GM19455 (cell line): Measurements from ENCODE around the gene PODN.
A peak's percentile ranks its signal among the peaks of the same experiment; 100 is the strongest.

Source experiments
- ATAC-seq: cut with Tn5 transposase; IDR thresholded peaks from one replicate; pipeline ENCODE4 v1.9.1; 2021; ENCODE audit not compliant: unreplicated experiment

PODN gene, protein sequence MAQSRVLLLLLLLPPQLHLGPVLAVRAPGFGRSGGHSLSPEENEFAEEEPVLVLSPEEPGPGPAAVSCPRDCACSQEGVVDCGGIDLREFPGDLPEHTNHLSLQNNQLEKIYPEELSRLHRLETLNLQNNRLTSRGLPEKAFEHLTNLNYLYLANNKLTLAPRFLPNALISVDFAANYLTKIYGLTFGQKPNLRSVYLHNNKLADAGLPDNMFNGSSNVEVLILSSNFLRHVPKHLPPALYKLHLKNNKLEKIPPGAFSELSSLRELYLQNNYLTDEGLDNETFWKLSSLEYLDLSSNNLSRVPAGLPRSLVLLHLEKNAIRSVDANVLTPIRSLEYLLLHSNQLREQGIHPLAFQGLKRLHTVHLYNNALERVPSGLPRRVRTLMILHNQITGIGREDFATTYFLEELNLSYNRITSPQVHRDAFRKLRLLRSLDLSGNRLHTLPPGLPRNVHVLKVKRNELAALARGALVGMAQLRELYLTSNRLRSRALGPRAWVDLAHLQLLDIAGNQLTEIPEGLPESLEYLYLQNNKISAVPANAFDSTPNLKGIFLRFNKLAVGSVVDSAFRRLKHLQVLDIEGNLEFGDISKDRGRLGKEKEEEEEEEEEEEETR

DNA sequence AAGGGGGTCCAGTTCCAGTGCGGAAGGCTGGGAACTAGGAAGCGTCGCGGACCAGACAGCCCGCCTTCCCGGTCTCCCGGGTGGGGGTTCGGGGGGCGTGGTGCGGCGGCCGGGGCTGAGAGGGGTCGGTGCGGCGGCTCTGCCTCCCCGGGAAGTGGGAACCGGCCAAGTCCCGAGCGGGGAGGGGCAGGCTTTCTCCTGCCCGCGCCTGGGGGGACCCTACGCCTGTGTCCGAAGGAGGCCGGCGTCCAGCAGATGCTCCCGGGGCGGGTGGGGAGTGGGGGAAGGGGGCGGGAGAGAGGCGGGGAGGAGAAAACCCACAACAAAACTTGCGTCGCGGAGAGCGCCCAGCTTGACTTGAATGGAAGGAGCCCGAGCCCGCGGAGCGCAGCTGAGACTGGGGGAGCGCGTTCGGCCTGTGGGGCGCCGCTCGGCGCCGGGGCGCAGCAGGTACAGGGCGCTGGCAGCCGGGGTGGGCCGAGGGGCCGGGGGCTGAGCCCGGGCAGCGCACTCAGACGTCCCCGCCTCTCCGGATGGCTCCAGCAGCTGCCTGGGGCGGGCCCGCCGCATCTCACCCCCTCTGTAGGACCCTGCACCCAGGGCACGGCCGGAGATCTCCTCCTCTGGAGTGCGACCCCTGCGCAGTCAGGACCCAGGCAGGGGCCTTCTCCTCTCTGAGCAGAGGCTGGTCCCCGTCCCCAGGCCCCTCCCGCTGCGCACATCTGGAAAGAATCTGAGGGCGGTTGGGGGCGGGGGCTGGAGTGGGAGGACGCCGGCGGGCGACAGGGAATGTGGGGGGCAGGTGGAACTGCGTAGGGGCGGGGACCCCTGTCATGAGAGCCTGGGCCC is at the start of gene PODN:
TSS of gene PODN (plus strand) at position 355 of the 849 bp plus-strand sequence. CDS start 7,643 bp downstream, outside the sequence.
- no peak for ATAC-seq

DNA sequence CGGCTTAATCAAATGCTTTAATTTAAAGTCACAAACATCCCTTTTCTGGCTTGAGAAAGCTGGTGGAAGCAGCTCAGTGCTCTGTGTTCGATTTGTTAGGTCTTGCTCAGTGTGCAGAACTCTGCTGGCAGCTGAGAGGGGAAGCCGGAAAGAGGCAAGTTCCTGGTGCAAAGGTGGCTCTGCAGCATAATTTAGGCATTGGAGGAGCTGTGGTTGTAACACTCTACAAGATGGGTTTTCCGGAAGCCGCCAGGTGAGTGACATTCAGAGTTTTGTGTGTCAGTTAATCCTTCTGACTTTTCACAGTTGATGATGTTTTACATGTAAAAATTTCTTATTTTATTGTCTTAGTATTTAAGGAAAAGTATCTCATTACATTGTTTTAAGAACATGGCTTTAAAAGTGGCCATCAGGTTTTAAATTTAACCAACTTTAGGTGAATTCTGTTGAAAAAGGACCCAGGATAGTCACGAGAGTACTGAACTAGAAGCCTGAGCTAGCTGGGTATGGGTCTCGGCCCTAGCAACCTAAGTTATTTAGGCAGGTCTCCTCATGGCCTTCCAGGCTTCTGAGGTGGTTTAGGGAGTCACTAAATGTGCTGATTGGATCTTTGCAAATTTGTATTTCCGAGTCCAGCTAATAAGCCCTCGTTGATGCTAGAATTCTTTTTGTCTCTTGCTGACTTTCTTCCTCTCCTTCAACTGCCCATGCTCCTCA is 47.1 kb upstream of the PODN start:
- ATAC-seq = peak; percentile 83

DNA sequence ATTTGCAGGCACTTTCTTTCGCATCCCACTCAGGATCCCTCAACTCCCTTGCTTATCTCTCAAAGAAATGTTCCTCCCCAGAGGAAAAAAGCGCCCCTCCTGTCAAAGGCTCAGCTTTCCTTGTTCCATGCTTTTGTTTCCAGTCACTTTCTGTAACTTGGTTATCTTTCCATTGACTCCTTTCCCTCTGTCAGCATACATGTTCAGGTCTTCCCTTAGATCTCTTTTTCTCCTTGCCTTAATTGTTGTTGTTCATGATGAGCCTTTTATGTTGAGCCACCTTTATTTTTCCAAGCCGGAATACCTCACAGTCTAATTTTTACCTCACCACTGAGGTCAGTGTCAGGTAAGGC is 46.5 kb upstream of the PODN start:
- no peak for ATAC-seq

DNA sequence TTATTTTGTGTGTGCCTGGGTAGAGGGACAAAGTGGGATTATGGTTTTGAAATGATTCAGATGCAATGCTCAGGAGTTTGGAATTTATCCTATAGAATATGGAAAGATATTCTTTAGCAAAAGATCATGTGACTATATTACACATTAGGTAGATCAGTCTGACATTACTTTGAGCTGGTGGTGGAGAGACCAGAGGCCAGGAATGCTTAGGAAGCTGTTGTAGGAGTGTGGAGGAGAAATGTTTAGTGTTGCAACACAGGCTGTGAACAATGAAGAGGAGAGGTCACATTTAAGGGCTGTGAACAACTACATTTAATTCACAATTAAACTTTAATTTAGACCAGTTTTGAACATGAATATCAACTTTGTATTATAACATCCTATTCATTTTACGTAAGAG is 45.3 kb upstream of the PODN start:
- ATAC-seq = no peak

DNA sequence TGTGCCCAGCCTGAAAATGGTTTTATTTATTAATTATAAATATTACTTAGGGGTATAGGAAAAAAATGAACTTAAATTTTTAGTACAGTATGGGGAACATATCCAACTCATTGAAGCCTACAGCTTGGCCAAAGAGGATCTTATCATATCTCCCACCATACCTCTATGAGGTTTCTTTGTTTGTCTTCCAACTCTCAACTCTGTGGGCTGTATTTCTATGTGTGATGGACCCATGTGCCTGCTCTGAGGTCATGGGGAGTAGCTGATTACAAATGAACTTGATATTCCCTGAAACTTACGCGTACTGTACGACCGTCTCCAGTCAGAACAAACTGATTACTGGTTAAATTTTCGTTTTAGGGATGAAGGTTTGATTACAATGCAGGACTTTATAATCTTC is 41.4 kb upstream of the PODN start:
- no peak for ATAC-seq

DNA sequence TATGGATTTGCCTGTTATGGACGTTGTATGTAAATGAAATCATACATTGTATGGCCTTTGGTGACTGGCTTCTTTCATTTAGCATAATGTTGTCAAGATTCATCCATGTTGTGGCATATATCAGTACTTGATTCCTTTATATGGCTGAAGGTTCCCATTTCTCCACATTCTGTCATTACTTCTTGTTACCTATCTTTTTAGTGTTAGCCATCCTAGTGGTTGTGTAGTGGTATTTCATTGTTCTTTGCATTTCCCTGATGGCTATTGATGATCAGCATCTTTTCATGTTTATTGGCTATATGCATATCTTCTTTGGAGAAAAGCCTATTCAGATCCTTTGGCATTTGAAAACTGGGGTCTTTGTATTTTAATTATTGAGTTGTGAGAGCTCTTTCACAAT is 39.8 kb upstream of the PODN start:
- ATAC-seq = no peak

DNA sequence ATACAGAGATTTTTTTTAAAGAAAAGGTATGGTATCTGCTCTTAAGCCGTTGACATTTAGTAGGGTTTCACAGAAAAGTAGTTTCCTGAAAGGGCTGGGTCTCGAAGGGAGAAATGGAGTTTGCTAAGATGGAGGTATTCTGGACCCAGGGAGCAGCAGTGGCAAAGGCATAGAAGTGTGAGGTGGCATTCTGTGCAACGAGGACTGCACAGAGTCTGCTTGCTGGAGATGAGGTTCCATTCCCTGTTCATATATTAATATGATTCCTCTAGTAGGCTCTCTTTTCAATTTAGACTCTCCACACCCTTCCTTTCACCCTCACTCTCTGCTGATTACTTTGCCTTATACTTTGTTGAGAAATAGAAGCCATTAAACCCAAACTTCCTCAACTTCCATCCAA is 38.5 kb upstream of the PODN start:
- ATAC-seq = no peak

DNA sequence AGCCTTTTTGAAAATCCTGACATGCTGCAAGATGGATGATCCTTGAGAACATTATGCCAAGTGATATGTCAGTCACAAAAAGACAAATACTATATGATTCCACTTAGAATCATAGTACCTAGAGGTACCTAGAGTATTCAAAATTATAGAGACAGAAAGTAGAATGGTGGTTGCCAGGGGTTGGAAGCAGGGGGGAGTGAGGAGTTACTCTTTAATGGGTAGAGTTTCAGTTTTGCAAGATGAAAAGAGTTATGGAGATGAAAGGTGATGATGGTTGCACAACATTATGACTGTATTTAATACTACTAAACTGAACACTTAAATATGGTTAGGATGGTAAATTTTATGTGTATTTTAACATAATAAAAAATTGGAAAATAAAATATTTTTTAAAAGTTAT is 37.9 kb upstream of the PODN start:
- no peak for ATAC-seq

DNA sequence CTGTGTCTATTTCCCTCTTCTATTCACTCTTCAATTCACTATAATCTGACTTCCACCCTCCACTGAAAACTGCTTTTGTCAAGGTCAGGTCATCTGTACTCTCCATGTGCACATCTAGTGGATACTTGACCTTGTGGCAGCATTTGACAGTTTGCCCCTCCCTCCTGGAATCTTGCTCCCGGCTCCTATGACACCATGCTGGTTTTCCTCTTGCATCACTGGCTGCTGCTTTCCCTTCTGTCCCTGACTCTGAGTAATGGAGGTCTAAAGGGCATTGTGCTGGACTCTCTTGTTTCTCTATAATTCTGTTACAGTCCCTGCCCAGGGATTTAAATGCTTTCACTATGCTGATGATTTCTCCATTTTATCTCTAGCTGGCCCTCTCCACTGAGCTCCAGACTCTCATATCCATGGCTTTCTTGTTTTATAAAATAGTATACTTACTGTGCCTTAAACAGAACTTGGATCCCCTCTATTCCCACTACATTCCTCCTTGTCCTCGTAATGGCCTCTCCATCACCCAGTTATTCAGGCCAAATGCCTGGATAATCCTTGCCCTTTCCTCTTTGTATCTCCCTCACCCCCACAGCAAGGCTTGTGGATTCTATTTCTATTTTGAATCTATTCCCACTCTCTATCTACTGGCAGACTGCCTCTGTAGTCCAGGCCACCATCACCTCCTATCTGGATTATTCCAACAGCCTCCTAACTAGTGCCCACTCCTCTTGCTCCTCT is 36.8 kb upstream of the PODN start:
- ATAC-seq = no peak

DNA sequence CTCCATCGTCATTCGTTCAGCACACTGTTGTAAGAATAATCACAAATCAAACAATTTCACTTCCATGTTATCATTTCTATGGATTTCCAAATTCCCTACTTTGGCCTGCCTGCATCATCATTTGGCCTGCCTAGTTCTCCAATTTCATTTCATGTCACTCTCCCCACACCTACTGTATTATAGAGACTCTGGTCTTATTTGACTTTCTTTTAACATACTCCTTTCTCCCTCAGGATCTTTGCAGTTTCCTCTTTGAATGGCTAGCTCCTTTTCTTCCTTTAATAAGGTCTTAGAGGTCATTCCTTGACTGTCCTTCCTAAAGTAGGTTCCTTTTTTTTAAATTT is 36.3 kb upstream of the PODN start:
- ATAC-seq = no peak

DNA sequence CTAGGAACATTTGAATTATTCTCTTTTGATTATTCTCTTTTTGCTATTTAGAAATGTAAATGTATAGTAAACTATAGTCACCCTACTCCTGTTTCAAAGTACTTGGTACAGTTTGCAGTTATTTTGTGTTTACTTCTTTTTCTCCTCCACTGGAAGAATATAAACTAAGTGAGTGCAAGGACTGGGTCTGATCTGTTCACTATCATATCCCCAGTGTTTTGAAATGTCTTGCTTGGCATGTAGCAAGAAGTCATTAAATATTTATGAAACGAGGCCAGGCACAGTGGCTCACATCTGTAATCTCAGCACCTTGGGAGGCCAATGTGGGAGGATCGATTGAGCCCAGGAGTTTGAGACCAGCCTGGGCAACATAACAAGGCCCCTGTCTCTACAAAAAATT is 35.8 kb upstream of the PODN start:
- no peak for ATAC-seq

DNA sequence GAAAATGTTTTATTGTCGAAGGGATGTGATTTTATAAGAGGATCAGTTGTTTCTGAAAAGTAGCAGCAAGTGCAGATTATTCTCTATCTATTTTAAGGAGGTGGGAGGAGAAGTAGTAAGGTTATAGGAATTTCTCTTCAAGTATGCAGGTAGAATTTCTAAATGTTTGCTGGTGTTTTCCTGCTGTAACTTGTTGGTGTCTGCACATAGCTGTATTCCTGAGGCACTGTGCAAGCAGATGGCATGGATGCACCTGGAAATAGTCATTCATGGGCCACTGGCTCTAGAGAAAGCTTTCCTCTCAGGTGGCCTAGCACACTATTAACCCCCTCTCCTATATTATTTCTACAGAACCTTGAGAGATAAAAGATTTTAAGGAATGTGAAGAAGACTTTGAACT is 30.3 kb upstream of the PODN start:
- ATAC-seq = no peak

DNA sequence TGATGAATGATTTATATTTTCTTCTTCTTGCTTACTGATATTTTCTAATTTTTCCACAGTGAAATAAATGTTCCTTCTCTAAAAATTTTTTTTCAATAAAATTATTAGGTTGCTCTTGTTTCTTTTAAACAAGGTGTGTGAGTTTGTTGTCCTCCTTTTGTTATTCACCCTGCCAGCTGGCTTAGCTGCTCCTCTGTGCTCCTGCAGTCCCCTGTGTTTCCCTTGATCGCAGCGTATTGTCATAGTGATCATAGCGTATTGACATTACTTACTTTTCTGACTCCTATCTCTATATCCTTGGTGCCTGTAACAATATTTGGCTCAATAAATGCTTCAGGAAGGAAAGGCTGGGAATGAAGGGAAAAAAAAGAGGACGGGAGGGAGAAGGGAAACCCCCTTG is 24.9 kb upstream of the PODN start:
- no peak for ATAC-seq

DNA sequence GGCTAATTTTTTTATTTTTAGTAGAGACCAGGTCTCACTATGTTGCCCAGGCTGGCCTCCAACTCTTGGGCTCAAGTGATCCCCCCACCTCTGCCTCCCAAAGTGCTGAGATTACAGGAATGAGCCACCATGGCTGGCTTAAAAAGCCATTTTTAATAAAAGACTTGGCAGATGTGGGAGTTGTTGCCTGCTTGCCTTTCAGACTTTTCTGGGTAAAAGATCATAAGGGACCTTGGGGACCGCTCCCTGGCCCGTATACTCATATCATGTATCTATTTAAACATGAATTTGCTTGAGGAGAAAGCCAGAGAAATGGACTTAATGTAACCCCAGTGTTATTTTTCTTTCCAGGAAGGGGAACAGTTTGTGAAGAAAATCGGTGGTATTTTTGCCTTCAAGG is 23.4 kb upstream of the PODN start:
- ATAC-seq = no peak

DNA sequence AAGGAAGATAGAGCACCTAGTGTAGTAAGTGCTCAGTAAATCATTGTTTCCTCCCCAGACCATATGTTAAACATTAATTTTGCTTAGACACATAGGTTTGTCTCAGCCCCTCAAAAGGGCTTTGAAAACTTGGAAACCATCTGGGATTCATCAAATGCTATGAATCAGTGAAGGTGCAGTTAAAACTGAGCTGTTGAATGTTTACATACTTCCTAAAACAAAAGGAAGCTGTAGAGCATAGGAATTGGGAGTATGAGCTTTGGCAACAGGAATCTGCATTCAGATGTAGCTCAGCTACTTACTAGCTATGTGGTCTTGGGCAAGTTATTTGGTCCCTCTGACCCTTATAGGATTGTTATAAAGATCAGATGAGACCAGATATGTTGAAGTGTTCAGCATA is 18.7 kb upstream of the PODN start:
- ATAC-seq = no peak

DNA sequence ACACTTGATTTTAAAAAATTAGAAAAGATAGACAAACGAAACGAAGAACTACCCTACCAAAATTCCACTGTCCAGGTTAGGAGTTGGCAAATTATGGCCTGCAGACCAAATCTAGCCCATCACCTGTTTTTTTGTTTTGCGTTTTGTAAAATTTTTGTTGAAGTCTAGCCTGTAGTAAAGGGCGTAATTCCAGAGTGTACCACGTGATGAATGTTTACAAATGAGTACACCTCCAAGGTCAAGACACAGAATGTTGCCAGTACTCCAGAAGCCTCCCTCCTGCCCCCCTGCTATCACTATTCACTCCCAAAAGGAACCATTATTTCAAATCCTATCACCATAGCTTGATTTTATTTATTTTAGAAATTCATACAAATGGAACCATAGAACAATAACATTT is 17.1 kb upstream of the PODN start:
- no peak for ATAC-seq

DNA sequence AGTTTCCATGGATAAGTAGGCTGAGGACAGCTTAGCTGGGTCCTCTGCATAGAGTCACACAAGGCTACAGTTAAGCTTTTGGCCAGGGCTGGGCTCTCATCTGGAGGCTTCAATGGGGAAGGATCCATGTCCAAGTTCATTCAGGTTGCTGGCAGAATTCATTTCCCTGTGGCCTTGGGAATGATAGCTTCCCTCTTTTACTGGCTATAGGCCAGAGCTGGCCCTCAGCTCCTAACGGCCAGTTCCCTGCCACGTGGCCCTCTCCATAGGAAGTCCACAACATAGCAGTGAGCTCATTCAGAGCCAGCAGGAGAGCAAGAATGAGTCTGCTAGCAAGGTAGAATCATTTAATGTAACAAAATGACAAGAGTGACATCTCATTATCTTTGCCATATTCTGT is 15.1 kb upstream of the PODN start:
- no peak for ATAC-seq

DNA sequence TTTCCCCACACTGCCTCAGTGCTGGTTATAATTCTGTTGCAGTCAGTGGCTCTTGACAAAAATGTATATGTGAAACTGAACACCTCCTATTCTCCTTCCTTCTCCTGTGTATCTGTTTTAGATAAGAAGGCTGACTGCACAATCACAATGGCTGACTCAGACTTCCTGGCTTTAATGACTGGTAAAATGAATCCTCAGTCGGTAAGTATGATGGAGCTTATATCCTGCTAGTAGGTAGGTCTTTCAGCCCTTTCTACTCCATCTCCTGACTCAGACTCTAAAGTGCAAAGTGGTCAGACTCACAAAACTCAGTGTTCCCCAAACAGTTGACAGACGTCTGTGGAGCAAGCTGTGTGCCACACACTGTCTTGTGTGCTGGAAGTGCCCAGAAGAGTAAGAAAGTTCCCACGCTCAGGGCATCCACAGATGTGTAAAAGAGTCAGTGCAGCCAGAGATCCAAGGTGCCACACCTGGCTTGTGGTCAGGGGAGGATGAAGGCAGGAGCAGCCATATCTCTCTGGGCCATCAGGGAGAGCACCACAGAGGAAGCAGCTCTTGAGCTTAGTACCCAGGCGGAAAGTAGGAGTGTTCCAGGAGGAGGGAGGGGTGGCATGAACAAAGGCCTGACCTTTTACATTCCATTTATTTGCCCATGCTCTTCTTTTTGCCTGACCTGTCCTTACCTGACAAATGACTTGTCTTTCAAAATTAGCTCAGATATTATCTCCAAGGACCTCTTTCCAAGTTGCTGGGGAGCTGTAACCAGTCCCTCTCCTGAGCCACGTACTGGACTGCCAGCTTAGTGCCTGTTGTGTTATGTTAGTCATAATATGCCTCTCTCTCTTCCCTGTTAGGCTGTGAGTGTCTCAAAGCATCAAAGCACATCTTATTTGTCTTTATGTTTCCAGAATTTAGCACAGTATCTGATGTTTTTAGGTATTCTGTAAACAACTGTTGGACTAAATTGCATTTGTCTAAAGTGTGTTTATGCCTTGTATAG is 14.0 kb upstream of the PODN start:
- ATAC-seq = no peak

DNA sequence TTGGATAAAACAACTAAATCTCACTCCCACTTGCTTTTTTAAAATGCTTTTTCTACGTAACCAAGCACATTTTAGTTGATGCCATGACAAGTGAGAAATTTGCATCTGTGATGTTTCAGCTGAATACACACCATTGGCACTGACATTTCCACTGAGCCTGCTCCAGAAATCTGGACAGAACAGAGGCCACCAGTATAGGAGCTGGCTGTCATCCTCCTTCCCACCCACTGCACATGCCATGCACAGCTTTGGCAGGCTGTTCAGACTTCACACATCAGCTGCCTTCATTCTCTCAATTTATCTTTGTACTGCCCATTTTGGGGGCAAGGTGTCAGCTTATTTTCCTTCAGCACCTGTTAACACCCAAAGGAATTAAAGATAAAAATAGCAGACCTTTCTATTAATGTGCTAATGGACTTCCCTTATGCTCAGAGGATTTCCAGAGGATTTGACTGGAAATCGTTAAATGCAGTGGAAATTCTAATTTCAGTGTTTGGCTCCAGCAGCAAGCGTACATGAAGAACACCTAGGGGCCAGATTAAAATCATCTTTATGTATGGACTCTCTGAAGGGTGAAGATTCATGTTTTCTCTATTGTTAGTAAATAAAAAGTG is 12.9 kb upstream of the PODN start:
- ATAC-seq = no peak
